GM12878 (cell line): ENCODE data around the gene INO80. TPM values are rescaled to one million over a fixed set of nuclear protein-coding genes. Genes with fewer than 3 reads are reported as not detected.

Experiments used
- ATAC-seq: fragments of 200-7000 bp; cut with Tn5 transposase; 3 replicates; pipeline ENCODE4 v1.9.1; 2020; ENCODE audit warnings: mild to moderate bottlenecking, moderate library complexity
- BruUV-seq: library from RNA; stranded (reverse); fragments of 400-500 nt; replicated peaks from 2 replicates; lab custom pipeline; 2021; lab: Mats Ljungman, UMichigan
- CTCF ChIA-PET: fragments of 300-600 bp; sonication (Branson Sonifier 250); formaldehyde crosslinking; extraction: SDS; loops from one replicate; lab custom pipeline; 2021; ENCODE audit warnings: inconsistent platforms; lab: Yijun Ruan, JAX
- POLR2A ChIA-PET: fragments of 350-600 bp; formaldehyde crosslinking; extraction: SDS; loops from one replicate; lab custom pipeline; 2021; ENCODE audit warnings: inconsistent platforms; lab: Charles Lee
- RAD21 ChIA-PET: fragments of 300-600 bp; sonication (Branson Sonifier 250); formaldehyde crosslinking; loops from one replicate; lab custom pipeline; 2023; ENCODE audit warnings: antibody characterized with exemption; ENCODE audit not compliant: unreplicated experiment; lab: Charles Lee
- SMC1A ChIA-PET: fragments of 300-600 bp; sonication (Branson Sonifier 250); formaldehyde crosslinking; loops from one replicate; lab custom pipeline; 2023; ENCODE audit not compliant: unreplicated experiment, uncharacterized antibody; lab: Charles Lee
- DNase-seq: peaks from one replicate; pipeline ENCODE4 v3.0.0-alpha.2; 2011; ENCODE audit warnings: low read depth, low spot score
- FAIRE-seq: peaks from 3 replicates; lab custom pipeline; 2011; peaks lifted over from hg19 to GRCh38; lab: Jason Lieb, UNC
- H2AFZ ChIP-seq: 2 replicates; pipeline ENCODE4 v1.6.0; 2011; ENCODE audit warnings: low read depth, low read length, control low read depth; ENCODE audit not compliant: control insufficient read depth
- H3K27ac ChIP-seq: 2 replicates; pipeline ENCODE4 v1.5.1; 2011; ENCODE audit warnings: control low read depth; ENCODE audit not compliant: control insufficient read depth, insufficient read depth
- H3K27me3 ChIP-seq, 2 experiments: replicated peaks in 1 of 2; 2 replicates each; pipeline versions ENCODE4 v1.6.0 to v1.6.1; 2011; ENCODE audit warnings: low read length in 1 of 2; ENCODE audit not compliant: control insufficient read depth in 2 of 2, insufficient read depth in 2 of 2
- H3K36me3 ChIP-seq, 2 experiments: 2 replicates each; pipeline ENCODE4 v1.5.1; 2011; ENCODE audit warnings: low read length in 1 of 2; ENCODE audit not compliant: control insufficient read depth in 2 of 2, insufficient read depth in 2 of 2
- H3K4me1 ChIP-seq: 2 replicates; pipeline ENCODE4 v1.6.1; 2011; ENCODE audit warnings: mild to moderate bottlenecking, low read length, moderate library complexity, mixed read lengths; ENCODE audit not compliant: control insufficient read depth, insufficient read depth
- H3K4me2 ChIP-seq: 2 replicates; pipeline ENCODE4 v1.6.0; 2011; ENCODE audit warnings: control low read depth; ENCODE audit not compliant: control insufficient read depth, insufficient read depth
- H3K4me3 ChIP-seq: fragments of 200-600 bp; sonication (generic); 2 replicates; pipeline ENCODE4 v1.5.1; 2016
- H3K79me2 ChIP-seq: 2 replicates; pipeline ENCODE4 v1.6.0; 2011; ENCODE audit warnings: low read length; ENCODE audit not compliant: control insufficient read depth, insufficient read depth
- H3K9ac ChIP-seq: 2 replicates; pipeline ENCODE4 v1.8.0; 2011; ENCODE audit warnings: low read length, control low read depth, mixed read lengths; ENCODE audit not compliant: control insufficient read depth, insufficient read depth
- H3K9me3 ChIP-seq: replicated peaks from 3 replicates; pipeline ENCODE4 v1.5.1; 2011; ENCODE audit warnings: mild to moderate bottlenecking, low read length; ENCODE audit not compliant: control insufficient read depth, insufficient read depth
- H4K20me1 ChIP-seq: 2 replicates; pipeline ENCODE4 v1.6.0; 2011; ENCODE audit not compliant: control insufficient read depth, insufficient read depth
- FOXK2 ChIP-seq: fragments of 450-650 bp; IDR thresholded peaks from 2 replicates; pipeline ENCODE4 v1.6.1; 2017; ENCODE audit warnings: mild to moderate bottlenecking, moderate library complexity
- MEF2B ChIP-seq: fragments of 450-650 bp; IDR thresholded peaks from 2 replicates; pipeline ENCODE4 v1.6.1; 2018; ENCODE audit warnings: mild to moderate bottlenecking, moderate library complexity; ENCODE audit not compliant: partially characterized antibody, poor library complexity, severe bottlenecking
- MXI1 ChIP-seq: fragments of 150-350 bp; IDR thresholded peaks from 2 replicates; pipeline ENCODE4 v1.6.1; 2011; ENCODE audit warnings: low read depth, mild to moderate bottlenecking, inconsistent platforms, low read length, improper control_type of control experiment
- NBN ChIP-seq: fragments of 450-650 bp; IDR thresholded peaks from 2 replicates; pipeline ENCODE4 v1.6.1; 2016
- ZBTB33 ChIP-seq: fragments of 450-650 bp; IDR thresholded peaks from 2 replicates; pipeline ENCODE4 v1.6.1; 2017; ENCODE audit warnings: mild to moderate bottlenecking
- ZNF592 ChIP-seq: fragments of 450-650 bp; IDR thresholded peaks from 2 replicates; pipeline ENCODE4 v1.6.1; 2017; ENCODE audit warnings: mild to moderate bottlenecking, moderate library complexity
- WGBS: methylation state at CpG from one replicate; pipeline ENCODE4 v1.1.6; 2016; ENCODE audit warnings: low lambda C conversion rate; ENCODE audit not compliant: insufficient replicate concordance, insufficient coverage; ENCODE audit errors: missing lambda C conversion rate; 5-methylcytosine and 5-hydroxymethylcytosine counted together
- in situ Hi-C: fragments of 300-500 bp; cut with MboI; formaldehyde crosslinking; loops from 9 replicates; pipeline ENCODE4 v1.14.3; 2018; ENCODE audit warnings: mixed read lengths
- intact Hi-C: fragments of 100-400 bp; cut with micrococcal nuclease; formaldehyde crosslinking; loops from one replicate; pipeline ENCODE4 v1.14.2; 2022; ENCODE audit not compliant: unreplicated experiment
- polyA plus RNA-seq, 11 experiments: library from polyadenylated mRNA; depleted of rRNA in 4 of 11; unstranded in 6 of 11; stranded (reverse) in 5 of 11; fragments of >200 nt; fragmentation: Nextera tagmentation in 4 of 11; fragmentation: Illumina TruSeq in 1 of 11; extraction: Ambion mirVana in 4 of 11; extraction: Trizol in 1 of 11; gene quantifications; 1 replicate in 1 of 11; 2 replicates in 10 of 11; pipeline versions ENCODE4 v1.2.1 to v1.2.3, GENCODE V29; 2011 to 2016; ENCODE audit warnings: inconsistent platforms in 2 of 11, missing spikeins in 2 of 11, low read depth in 1 of 11
- total RNA-seq, 4 experiments: library from RNA; depleted of rRNA in 3 of 4; stranded (reverse); fragments of >200 nt in 3 of 4; fragmentation: Illumina TruSeq in 1 of 4; extraction: Trizol in 1 of 4; gene quantifications; 2 replicates each; pipeline versions ENCODE4 v1.2.1 to v1.2.3, GENCODE V29; 2013 to 2021

The INO80 gene
- total and polyA plus RNA-seq, 10 of the 15 experiments (the other 5 are each of a cell fraction or from before 2014, with no cell fraction given) = 4.5 to 25.0 (median 14.2) TPM

GRCh38 chr15:40944510-40945296, 171.4 kb downstream of the INO80 start:
- H4K20me1 ChIP-seq = no peaks in the 10 kb centered on the region
- no peak for ATAC-seq
- no peak for DNase-seq
- no peak overlapping the region for H2AFZ ChIP-seq
- SMC1A ChIA-PET = interaction anchor here (1.5 kb wide), 1 partner anchor 20 kb away, joined by 3 read pairs; no protein-coding TSS in a partner anchor
- no peaks in the 10 kb centered on the region for H3K9me3 ChIP-seq
- RAD21 ChIA-PET = no interaction called here
- peaks cover 23% of the 10 kb centered on the region for H3K4me1 ChIP-seq
- H3K27ac ChIP-seq = no peak overlapping the region
- H3K79me2 ChIP-seq = no peaks in the 10 kb centered on the region
- BruUV-seq = no TSS peak
- no peak overlapping the region for H3K4me3 ChIP-seq
- no peaks in the 10 kb centered on the region for H3K27me3 ChIP-seq
- H3K36me3 ChIP-seq = no peaks in the 10 kb centered on the region
- no peak overlapping the region for H3K9ac ChIP-seq
- TF ChIP-seq ZNF592 = no peak
- no peak for TF ChIP-seq NBN
- TF ChIP-seq ZBTB33 = no peak
- TF ChIP-seq MEF2B = no peak
- TF ChIP-seq MXI1 = no peak
- no peak for TF ChIP-seq FOXK2
- WGBS = 77% methylated on average over 11 of the region's 11 CpGs
- POLR2A ChIA-PET = no interaction called here
- in situ Hi-C loops (no loop called here), intact Hi-C loops (loop anchor here (5.0 kb wide), 2 partner anchors 37 to 78 kb away; no protein-coding TSS in a partner anchor)
- CTCF ChIA-PET = interaction anchor here (1.1 to 1.6 kb wide), 2 partner anchors 8 to 239 kb away, joined by 3 to 4 read pairs; no protein-coding TSS in a partner anchor
- H3K4me2 ChIP-seq = no peak overlapping the region
- FAIRE-seq = no peak
